Activated CD8-positive, alpha-beta memory T cell treated with anti-CD3 and anti-CD28 coated beads, Interleukin-2, amount 50 U/mL, for 24 hours (primary cell): ENCODE results near the gene PRADC1.

Experiments
- DNase-seq: peaks from one replicate; pipeline ENCODE4 v3.0.0-alpha.2; 2020; ENCODE audit errors: extremely low read depth

PRADC1 gene

DNA sequence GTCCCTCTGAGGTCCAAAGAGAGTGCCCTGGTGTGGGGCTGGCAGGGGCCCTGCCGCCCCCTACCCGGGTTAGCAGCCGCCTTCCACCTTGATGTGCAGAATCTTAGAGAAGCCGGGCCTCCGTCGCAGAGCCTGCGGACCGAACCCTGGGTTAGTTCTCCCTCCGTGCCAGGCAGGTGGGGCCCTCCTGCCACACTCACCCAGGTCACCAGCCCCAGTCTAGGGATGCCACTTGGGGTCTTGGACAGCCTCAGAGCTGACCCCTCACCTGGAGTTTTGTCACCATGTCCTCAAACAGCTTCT, 25.8 kb upstream of the PRADC1 start:
- no peak for DNase-seq

DNA sequence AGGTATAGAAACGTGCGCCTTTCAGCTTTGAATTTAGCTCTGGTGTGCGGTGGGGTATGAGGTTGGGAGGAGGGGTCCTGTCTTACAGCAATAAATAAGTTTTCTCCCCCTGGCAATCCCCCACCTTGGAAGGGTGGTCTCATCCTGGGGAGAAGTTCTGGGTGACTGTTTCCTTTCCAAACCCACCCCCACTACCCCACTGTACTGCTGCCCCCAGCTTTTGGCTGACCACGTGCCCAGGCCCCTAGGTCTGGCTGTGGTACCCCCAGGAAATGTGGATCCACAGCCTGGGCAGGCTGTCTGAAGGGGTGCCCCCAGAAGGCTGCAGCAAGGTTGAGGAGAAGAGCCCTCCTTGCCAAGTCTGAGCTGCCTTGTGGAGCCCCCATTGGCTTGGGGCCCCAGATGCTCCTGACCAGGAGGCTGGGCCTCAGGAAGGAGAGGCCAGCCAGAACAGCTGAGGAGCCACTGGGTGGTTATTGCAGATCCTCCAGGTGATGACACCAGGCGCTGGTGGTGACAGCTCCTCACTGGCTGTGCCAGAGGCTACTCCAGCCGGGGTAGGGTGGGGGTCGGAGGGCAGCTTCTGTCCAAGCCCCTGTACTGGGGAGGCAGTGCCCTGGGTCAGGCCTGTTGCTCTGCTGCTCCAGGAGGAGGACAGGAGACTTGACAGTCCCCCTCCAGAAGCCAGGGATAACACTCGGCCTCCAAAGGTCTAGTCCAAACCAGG, 25.3 kb upstream of the PRADC1 start:
- DNase-seq: no peak

DNA sequence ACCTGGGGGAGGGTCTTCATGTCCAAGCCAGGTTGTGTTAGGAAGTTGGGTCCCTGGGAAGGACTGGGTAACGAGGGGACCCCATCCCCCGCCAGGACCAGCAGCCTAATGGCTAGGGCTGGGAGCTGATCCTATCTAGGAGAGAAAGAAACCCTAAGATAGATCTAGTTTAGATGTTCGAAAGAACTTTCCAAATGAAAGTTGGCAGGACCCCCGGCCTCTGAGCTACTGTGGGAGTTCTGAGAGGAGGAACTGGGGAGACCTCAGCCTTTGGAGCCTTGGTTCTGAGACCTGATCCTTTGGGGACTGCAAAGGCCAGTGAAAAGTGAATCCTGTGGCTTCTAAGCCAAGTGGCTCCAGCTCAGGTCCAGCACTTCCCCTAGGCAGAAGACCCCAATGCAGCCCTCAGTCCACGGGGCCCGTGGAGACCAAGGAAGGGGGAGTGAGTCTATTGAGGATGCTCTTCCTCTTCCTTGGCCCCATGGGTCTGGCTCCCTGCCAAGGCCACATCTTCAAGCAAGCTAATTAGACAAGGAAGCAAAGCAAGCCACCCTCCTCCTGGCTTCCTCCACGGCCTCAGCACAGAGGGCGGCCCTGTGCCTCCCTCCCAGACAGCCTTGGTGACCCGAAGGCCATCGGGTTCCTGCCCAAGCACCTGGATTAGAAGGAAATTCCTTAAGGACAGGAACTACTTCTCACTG, 24.5 kb upstream of the PRADC1 start:
- no peak for DNase-seq

DNA sequence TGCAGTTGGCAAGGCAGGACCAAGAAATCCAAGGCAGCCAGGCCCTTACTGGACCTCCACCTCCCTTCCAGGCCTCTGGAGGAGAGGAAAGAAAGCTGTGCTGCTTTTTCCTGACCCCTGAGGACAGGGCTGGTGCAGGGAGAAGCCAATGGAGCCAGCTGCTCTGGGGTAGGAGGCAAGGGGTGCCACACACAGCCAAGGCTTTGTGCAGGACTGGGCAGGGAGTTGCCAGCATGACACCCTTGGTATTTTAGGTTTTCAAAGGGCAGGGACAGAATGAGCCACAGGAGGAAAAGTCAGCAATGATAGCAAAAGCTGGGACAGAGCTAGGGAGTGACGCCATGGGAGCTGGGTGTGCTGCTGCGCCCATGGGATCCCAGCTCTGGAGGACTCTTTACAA, 24.0 kb upstream of the PRADC1 start:
- no peak for DNase-seq

DNA sequence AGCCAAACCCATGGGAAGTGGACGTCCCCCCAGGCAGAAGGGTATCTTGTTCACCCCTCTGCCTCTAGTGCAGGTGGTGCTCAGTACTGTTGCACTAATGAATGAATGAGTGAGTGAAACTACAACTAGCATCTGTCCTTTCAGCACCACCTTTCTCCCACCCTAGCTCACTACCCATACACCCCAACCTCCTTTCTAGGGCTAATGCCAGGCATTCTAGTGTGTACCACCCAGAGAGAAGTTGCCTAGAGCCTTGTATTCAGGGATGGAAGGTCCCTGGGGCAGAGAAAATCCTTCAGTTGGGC, 23.5 kb upstream of the PRADC1 start:
- no peak for DNase-seq

DNA sequence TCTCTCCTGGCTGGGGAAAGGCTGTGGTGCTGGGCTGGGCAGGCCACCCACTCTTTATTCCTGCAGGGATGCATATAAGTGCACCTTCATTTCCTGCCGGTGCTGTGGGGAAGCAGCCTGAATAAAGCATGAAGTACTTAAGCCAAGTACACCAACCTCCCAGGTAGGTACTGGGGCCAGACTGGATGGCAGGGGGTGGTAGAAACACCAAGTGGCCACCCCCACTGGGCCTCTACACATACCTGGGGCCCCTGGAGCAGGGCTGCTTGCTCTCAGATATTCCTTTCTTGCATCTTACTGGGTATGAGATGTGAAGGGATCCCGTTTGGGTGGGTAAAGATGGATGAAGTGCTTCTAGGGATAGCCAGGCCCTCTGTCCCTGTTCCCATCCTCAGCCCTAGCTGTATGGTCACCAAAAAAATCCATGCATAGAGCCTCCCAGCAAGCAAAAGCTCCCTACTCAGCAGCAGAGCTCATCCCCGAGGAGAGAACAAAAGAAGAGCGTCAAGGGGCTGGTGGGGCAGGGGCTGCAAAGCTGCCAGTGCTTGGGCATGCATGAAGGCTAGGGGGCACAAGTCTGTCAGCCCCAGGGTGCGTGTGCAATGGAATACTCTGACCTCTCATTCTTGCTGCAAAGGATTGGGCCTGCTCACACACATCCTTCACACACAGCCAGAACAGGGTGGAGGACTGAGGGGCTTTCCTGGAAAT, 23.0 kb upstream of the PRADC1 start:
- DNase-seq: no peak

DNA sequence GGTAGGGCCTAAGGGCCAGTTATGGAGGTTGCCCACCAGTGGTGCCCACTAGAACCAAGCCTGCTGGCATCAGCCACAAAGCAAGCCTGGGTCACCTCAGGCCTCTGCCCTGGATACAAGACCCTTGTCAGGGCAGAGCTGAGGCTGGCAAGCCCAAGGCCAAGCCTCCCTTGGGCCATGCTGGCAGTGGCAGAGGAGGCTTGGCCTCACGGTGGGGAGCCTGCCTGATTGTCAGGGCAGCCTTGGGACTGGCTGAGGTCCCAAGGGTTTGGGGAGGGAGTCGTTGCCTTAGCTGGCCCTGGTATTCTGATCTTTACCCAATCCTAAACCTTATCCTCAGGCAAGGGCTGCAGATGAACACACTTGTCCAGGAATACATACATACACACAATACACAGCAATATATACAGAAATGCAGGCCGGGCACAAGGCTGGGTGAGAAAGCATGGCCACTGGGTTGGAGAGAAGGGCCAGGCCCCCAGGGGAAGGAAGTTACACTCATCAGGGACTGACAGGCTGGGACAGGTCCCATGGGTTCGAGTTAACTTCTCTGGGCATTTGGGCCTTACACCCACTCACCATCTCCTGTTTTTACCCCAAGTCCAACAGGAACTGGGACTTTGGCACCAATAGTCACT, 22.1 kb upstream of the PRADC1 start:
- no peak for DNase-seq

DNA sequence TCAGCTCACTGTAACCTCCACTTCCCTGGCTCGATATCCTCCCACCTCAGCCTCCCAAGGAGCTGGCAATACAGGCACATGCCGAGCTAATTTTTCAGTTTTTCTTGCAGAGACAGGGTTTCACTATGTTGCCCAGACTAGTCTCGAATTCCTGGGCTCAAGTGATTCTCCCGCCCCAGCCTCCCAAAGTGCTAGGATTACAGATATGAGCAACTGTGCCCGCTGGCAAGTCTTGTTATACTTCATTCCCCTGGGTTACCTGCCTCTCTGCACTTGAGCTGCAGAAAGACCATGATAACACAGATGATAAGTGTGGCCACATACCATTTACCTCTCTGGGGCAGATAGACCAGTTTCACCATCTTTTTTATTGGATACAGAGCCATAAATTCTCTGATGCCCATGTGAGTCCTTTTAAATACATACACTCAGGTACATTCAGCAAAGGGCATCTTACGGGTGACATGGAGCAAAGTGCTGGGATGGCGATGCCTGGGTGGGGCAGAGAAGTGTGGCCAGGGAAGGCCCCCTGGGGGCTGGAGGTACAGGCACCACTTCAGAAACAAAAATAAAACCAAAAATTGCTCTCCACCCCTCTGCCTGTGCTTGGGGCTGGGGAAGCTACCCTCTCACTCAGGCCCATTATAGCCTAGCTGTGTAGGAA, 21.4 kb upstream of the PRADC1 start:
- no peak for DNase-seq

DNA sequence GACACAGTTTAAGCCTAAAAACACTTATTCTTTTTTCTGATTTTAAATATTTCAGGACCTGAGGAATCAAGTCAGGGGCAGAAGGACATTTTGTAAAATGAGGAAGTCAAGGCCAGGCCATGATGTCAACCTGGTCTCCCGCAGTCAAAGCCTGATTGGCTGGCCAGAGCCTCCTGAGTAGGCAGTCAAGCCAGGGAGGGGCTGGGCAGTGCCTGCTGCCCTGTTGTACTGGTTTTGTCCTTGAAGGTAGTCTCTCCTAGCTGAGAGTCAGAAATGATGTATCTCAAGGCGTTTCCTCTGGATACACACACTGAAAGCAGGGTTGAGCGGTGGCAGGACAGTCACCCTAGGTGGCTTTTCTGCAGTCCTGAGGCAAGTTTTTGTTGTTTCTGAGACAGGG, 20.9 kb upstream of the PRADC1 start:
- DNase-seq: no peak

DNA sequence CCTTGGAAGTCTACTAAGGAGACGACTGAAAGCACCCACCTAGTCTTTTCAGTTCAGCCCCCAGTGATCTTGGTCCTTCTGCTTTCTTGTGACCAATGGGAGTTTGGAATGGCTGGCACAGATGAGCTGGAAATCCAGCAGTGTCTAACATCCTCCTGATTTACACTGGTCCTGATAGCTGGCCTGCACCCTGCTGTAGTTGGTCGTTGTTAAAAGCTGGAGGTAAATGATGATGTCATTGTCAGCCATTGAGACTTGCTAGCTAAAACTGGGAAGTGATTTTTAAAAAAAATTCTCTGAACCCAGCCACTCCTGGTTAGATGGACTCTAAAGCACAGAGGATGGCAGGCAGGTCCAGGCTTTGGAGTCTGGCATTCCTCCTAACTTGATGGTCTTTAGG, 20.4 kb upstream of the PRADC1 start:
- no peak for DNase-seq

DNA sequence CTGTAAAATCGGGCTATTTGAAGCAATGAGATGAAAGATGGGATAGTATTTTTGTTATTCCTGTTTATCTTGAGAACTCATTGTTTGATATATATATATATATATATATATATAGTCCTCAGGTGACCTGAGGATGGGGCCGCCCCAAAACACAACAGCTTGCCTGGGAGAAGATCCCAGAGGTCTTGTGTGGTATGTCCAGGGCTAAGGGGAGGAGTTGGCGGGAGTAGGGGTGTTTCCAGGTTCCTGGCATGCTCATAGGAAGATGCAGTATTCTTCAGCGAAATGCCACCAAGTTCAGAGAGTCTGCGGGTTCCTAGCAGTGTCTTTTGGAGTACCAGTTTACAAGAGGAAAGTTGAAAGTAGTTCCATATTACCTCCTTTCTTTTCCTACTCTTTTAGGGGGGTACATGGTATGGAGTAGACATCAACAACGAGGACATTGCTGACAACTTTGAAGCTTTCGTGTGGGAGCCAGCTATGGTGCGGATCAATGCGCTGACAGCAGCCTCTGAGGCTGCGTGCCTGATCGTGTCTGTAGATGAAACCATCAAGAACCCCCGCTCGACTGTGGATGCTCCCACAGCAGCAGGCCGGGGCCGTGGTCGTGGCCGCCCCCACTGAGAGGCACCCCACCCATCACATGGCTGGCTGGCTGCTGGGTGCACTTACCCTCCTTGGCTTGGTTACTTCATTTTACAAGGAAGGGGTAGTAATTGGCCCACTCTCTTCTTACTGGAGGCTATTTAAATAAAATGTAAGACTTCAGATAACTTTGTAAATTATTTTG, 19.4 kb upstream of the PRADC1 start:
- DNase-seq: no peak

DNA sequence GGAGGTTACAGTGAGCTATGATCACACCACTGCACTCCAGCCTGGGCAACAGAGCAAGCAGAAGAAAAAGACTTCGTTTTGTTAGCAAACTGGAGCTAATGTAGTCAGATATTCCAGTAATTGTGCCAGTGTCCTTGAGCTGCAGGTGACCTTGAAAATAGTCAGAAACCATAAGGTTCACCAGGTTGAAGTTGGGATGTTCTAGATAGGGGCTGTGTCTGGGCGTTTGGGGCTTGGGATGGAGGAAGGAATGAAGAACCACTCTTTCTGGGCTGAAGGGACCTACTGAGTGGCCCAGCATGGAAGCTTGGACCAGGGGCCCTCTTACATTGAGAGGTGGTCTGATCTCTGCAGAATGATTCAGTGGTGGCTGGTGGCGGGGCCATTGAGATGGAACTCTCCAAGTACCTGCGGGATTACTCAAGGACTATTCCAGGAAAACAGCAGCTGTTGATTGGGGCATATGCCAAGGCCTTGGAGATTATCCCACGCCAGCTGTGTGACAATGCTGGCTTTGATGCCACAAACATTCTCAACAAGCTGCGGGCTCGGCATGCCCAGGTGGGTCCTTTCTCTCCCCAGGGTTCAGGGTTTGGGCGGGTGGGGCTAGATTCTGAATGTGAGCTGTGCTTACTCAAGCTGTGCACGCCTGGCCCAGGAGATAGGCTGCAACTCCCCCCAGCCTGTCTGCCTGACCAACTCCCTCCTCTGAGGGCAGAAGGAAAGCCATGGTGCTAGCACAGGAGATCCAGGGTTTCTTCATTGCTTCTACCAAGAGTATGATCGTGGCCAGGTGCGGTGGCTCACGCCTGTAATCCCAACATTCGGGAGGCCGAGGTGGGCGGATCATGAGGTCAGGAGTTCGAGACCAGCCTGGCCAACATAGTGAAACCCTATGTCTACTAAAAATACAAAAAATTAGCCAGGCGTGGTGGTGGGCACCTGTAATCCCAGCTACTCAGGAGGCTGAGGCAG, 18.1 kb upstream of the PRADC1 start:
- no peak for DNase-seq

DNA sequence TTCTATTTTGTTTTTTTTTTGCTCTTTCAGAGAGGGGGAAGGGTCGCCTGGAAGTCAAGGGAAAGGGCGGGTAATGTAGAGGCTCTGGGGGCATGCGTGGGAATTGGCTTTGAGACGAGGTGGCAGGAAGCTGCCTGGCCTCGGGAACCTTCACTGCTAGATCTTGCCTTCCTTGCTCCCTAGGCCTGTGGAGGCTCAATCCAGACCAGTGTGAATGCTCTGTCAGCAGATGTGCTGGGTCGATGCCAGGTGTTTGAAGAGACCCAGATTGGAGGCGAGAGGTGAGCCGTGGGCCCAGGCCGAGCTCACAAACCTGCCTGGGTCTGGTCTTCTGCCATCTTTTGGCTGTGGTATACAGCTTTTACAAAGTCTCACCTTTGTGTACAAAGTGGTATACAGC, 16.6 kb upstream of the PRADC1 start:
- no peak for DNase-seq

DNA sequence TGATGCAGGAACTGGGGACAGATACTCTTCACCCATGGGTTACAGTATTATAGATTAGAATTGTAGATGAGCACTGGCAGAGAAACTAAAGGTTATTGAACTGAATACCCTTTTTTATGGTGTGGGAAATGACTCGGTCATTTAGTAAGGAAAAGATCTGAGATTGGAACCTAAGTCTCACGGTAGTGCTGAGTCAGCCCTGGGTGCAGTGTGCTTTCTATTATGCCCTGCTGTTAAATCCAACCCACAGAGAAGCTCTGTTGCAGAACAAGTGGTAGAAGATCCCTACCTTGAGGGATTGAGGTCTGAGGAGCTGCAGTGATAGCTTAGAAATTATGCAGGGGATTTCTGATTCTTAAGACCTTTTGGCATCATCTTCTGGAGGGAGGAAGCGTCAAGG, 13.8 kb upstream of the PRADC1 start:
- DNase-seq: no peak

DNA sequence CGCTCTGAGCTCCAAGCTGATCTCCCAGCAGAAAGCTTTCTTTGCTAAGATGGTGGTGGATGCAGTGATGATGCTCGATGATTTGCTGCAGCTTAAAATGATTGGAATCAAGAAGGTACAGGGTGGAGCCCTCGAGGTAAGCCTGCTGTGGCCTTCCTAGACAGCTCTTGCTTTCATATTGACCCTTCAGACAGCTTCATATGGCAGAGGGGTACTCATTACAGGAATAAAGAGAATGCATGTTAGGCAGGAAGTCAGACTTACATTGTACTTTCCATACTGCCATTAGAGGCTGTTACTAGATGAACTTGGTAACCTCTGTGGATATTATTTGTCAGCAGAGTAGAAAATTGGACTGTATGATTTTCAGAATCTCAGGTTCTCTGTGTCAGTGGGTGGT, 11.5 kb upstream of the PRADC1 start:
- DNase-seq: no peak

DNA sequence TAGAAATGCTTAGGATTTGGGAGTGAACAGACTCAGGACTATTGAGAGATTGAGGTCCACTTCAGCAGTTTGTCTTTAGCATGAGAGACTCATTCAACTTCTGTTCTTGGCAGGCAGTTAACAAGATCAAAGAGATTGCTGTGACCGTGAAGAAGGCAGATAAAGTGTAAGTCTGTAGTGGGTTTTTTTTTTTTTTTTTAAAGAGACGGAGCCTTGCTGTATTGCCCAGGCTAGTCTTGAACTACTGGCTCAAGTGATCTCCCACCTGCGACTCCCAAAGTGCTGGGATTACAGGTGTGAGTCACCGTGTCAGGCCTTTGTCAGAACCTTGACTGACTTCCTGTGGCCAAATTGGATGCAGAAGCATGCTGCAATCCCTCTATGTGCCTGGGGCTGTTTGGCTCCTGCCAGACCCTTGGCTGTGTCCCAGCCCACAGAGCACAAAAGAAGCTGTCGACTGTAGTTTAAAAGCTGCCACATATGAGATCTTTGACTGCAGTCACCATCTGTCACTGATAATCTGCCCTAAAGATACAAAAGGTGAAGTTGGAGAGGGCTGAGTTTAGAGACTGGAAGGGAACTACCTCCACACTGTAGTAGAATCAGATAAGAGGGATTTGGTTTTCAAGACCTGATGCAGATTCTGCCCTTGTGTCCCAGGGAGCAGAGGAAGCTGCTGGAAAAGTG, 11.0 kb upstream of the PRADC1 start:
- DNase-seq: no peak

DNA sequence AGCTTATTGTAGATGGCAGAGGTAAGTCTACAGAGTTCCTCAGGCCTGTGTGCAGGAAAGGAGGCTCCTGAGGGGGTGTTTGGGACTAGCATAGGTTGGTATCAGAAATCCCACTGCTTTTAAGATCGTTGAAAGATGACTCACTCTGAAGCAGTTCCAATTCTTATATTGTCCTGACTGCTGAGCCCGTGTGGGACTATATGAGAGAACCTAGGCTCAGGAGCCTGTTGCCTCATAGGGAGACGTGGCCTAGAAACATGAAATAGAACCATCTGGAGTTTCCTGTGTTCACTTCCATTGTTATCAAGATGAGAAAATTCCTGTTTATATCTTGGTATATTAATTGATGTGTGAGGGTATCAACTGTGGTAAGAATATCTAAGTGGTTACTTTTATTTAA, 6.7 kb upstream of the PRADC1 start:
- DNase-seq: no peak

DNA sequence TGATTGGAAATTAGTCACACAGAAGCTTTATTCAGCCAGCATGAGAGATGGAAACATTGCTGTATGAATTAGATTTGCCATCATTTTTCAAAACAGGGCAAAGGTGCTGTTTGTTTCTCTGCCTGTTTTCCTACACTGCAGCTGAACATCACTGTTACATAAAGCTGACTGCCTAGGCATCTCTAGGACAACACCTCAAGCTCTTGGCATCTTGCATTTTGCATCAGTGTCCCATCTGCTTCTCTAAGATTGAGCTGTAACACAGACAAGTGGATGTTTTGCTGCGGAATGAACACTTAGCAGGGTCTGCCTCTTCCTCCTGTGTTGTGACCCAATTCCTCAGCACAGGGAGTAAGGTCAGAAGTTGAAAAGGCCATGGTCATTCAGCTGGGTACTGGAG, 5.9 kb upstream of the PRADC1 start:
- no peak for DNase-seq

DNA sequence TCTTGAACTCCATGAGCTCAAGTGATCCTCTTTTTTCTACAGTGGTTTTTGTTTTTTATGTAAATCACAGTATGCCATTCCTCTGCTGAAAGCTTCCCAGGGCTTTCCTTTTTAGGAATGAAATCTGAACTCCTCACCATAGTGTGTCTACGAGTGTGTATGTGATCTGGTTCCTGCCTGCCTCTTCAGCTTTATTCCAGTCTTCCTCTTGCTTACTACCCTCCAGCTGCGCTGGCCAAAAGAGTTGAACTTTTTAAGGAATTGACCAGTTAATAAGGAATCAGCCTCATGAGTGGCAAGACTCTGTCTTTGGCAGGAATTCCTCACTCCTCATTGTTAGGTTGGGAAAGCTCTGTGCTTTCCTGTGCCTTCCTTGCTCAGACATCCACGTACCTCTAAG, 5.1 kb upstream of the PRADC1 start:
- DNase-seq: no peak

DNA sequence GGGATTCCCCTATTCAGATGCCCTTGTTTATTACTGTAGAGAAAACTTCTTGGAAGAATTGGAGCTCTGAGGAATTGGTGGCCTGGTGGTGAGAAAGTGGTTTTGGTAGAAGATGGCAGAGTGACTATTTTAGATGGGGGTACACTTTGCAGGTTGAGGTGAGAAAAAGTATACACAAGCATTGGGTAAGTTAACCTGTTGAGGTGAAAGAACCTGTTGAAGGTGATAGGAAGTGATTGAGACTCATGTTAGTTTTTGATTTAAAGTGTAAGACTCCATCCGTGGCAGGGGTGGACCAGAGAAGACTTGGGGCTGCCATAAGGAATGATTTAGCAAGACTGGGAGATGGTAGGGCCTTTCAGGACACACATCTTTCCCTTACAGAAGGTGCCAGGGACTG, 4.1 kb upstream of the PRADC1 start:
- DNase-seq: no peak
